ENCODE measurements around the gene AGBL1.

DNA sequence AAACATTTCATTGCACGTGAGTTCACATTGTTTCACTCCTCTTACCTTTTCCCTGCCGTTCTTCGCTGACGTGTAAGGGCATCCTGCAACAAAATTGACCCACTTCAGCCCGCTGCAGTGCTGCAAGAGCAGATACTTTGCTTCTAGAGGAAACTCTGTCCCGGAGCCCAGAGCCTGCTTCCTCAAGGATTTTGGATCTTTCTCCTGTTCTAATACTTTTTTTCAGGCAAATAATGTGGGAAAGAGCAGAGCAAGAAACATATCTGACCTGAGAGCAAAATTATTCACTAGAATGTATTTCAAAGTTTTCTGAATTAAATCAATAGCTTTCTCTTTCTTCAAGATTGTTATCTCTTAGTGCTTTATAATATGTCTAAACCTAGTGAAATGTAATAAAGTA, 303.9 kb downstream of the AGBL1 start:
- TF ChIP-seq ZNF302 (CRISPR knock-in tag; IDR thresholded peaks at IDR 0.05) (no peak), RCOR1 (IDR thresholded peaks at IDR 0.05; ENCODE audit: low read depth, low read length) (no peak), POLR2A (IDR thresholded peaks at IDR 0.05; ENCODE audit: low read length) (no peak), EP300 (IDR thresholded peaks at IDR 0.05) (no peak), CHD2 (IDR thresholded peaks at IDR 0.05; ENCODE audit: low read length, partially characterized antibody) (no peak), HDAC2 (IDR thresholded peaks at IDR 0.05) (no peak), JUN (IDR thresholded peaks at IDR 0.05) (no peak), RFX5 (IDR thresholded peaks at IDR 0.05) (no peak)
- TF ChIP-seq, protein P1, sequence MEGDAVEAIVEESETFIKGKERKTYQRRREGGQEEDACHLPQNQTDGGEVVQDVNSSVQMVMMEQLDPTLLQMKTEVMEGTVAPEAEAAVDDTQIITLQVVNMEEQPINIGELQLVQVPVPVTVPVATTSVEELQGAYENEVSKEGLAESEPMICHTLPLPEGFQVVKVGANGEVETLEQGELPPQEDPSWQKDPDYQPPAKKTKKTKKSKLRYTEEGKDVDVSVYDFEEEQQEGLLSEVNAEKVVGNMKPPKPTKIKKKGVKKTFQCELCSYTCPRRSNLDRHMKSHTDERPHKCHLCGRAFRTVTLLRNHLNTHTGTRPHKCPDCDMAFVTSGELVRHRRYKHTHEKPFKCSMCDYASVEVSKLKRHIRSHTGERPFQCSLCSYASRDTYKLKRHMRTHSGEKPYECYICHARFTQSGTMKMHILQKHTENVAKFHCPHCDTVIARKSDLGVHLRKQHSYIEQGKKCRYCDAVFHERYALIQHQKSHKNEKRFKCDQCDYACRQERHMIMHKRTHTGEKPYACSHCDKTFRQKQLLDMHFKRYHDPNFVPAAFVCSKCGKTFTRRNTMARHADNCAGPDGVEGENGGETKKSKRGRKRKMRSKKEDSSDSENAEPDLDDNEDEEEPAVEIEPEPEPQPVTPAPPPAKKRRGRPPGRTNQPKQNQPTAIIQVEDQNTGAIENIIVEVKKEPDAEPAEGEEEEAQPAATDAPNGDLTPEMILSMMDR (IDR thresholded peaks at IDR 0.05) = no peak
- TF ChIP-seq, protein P2, sequence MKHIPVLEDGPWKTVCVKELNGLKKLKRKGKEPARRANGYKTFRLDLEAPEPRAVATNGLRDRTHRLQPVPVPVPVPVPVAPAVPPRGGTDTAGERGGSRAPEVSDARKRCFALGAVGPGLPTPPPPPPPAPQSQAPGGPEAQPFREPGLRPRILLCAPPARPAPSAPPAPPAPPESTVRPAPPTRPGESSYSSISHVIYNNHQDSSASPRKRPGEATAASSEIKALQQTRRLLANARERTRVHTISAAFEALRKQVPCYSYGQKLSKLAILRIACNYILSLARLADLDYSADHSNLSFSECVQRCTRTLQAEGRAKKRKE (CRISPR knock-in tag; IDR thresholded peaks at IDR 0.05; ENCODE audit: low read depth) = no peak
- TF ChIP-seq, protein P3, sequence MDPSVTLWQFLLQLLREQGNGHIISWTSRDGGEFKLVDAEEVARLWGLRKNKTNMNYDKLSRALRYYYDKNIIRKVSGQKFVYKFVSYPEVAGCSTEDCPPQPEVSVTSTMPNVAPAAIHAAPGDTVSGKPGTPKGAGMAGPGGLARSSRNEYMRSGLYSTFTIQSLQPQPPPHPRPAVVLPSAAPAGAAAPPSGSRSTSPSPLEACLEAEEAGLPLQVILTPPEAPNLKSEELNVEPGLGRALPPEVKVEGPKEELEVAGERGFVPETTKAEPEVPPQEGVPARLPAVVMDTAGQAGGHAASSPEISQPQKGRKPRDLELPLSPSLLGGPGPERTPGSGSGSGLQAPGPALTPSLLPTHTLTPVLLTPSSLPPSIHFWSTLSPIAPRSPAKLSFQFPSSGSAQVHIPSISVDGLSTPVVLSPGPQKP (IDR thresholded peaks at IDR 0.05; ENCODE audit: low read depth, low read length) = no peak
- TF ChIP-seq, protein P4, sequence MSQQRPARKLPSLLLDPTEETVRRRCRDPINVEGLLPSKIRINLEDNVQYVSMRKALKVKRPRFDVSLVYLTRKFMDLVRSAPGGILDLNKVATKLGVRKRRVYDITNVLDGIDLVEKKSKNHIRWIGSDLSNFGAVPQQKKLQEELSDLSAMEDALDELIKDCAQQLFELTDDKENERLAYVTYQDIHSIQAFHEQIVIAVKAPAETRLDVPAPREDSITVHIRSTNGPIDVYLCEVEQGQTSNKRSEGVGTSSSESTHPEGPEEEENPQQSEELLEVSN (IDR thresholded peaks at IDR 0.05; ENCODE audit: borderline replicate concordance, low read depth) = no peak
- TF ChIP-seq, protein P5, sequence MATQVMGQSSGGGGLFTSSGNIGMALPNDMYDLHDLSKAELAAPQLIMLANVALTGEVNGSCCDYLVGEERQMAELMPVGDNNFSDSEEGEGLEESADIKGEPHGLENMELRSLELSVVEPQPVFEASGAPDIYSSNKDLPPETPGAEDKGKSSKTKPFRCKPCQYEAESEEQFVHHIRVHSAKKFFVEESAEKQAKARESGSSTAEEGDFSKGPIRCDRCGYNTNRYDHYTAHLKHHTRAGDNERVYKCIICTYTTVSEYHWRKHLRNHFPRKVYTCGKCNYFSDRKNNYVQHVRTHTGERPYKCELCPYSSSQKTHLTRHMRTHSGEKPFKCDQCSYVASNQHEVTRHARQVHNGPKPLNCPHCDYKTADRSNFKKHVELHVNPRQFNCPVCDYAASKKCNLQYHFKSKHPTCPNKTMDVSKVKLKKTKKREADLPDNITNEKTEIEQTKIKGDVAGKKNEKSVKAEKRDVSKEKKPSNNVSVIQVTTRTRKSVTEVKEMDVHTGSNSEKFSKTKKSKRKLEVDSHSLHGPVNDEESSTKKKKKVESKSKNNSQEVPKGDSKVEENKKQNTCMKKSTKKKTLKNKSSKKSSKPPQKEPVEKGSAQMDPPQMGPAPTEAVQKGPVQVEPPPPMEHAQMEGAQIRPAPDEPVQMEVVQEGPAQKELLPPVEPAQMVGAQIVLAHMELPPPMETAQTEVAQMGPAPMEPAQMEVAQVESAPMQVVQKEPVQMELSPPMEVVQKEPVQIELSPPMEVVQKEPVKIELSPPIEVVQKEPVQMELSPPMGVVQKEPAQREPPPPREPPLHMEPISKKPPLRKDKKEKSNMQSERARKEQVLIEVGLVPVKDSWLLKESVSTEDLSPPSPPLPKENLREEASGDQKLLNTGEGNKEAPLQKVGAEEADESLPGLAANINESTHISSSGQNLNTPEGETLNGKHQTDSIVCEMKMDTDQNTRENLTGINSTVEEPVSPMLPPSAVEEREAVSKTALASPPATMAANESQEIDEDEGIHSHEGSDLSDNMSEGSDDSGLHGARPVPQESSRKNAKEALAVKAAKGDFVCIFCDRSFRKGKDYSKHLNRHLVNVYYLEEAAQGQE (IDR thresholded peaks at IDR 0.05) = no peak

Measured in A549 (cell line).